ENCODE measurements around the gene TNFRSF1A. TPM values are rescaled to one million over a fixed set of nuclear protein-coding genes. Genes with fewer than 3 reads are reported as not detected.

TNFRSF1A gene
- total RNA-seq, 1 experiment from 2014 or later = 44.1 TPM

DNA sequence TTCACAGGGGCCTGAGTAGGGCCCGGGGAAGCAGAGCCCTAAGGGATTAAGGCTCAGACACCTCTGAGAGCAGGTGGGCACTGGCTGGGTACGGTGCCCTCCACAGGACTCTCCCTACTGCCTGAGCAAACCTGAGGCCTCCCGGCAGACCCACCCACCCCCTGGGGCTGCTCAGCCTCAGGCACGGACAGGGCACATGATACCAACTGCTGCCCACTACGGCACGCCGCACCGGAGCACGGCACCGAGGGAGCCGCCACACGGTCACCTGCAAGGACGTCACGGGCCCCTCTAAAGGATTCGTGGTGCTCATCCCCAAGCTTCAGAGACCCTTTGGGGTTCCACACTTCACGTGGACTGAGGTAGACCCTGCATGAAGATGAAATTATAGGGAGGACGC is 49.1 kb upstream of the TNFRSF1A start:
- no peak for TF ChIP-seq CREM (CRISPR knock-in tag; IDR thresholded peaks at IDR 0.05)
- TF ChIP-seq ZNF425 (CRISPR knock-in tag; conservative IDR thresholded peaks at IDR 0.05) = no peak
- TF ChIP-seq ZBTB43 (CRISPR knock-in tag; IDR thresholded peaks at IDR 0.05) = no peak
- TF ChIP-seq, protein P1, sequence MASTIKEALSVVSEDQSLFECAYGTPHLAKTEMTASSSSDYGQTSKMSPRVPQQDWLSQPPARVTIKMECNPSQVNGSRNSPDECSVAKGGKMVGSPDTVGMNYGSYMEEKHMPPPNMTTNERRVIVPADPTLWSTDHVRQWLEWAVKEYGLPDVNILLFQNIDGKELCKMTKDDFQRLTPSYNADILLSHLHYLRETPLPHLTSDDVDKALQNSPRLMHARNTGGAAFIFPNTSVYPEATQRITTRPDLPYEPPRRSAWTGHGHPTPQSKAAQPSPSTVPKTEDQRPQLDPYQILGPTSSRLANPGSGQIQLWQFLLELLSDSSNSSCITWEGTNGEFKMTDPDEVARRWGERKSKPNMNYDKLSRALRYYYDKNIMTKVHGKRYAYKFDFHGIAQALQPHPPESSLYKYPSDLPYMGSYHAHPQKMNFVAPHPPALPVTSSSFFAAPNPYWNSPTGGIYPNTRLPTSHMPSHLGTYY (CRISPR knock-in tag; IDR thresholded peaks at IDR 0.05) = no peak
- POLR2A ChIA-PET = no interaction called here
- Mint-ChIP-seq H3K9me3 (no peaks in the 10 kb centered on the region), H3K4me1 (peaks cover 25% of the 10 kb centered on the region), H3K27ac (no peak overlapping the region), H3K36me3 (no peaks in the 10 kb centered on the region), H3K27me3 (ENCODE audit: low read depth) (no peaks in the 10 kb centered on the region), H3K4me3 (no peak overlapping the region)
- CTCF ChIA-PET = no interaction called here
- ATAC-seq (no peak), DNase-seq (ENCODE audit: low spot score) (no peak)

GRCh38 chr12:6390084-6390799 is 48.4 kb upstream of the TNFRSF1A start:
- ChIA-PET CTCF (interaction anchor here (0.7 kb wide), 1 partner anchor 75 kb away, joined by 3 read pairs; no protein-coding TSS in a partner anchor), POLR2A (interaction anchor here (0.5 kb wide), 1 partner anchor 543 kb away, joined by 4 read pairs; no protein-coding TSS in a partner anchor)
- ATAC-seq (no peak), DNase-seq (ENCODE audit: low spot score) (no peak)
- Mint-ChIP-seq H3K9me3 (no peaks in the 10 kb centered on the region), H3K36me3 (no peaks in the 10 kb centered on the region), H3K4me3 (no peak overlapping the region), H3K27me3 (ENCODE audit: low read depth) (peaks cover 2% of the 10 kb centered on the region), H3K4me1 (peaks cover 18% of the 10 kb centered on the region), H3K27ac (no peak overlapping the region)
- TF ChIP-seq, protein P2, sequence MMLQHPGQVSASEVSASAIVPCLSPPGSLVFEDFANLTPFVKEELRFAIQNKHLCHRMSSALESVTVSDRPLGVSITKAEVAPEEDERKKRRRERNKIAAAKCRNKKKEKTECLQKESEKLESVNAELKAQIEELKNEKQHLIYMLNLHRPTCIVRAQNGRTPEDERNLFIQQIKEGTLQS (CRISPR knock-in tag; conservative IDR thresholded peaks at IDR 0.05) = no peak
- TF ChIP-seq GTF2I (CRISPR knock-in tag; conservative IDR thresholded peaks at IDR 0.05) = no peak
- no peak for TF ChIP-seq FOXJ3 (CRISPR knock-in tag; IDR thresholded peaks at IDR 0.05; ENCODE audit: borderline replicate concordance)
- TF ChIP-seq TCF7 (CRISPR knock-in tag; IDR thresholded peaks at IDR 0.05; ENCODE audit: low read depth) = no peak
- TF ChIP-seq, protein P3, sequence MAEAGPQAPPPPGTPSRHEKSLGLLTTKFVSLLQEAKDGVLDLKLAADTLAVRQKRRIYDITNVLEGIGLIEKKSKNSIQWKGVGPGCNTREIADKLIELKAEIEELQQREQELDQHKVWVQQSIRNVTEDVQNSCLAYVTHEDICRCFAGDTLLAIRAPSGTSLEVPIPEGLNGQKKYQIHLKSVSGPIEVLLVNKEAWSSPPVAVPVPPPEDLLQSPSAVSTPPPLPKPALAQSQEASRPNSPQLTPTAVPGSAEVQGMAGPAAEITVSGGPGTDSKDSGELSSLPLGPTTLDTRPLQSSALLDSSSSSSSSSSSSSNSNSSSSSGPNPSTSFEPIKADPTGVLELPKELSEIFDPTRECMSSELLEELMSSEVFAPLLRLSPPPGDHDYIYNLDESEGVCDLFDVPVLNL (CRISPR knock-in tag; IDR thresholded peaks at IDR 0.05; ENCODE audit: borderline replicate concordance, low read depth) = no peak
- TF ChIP-seq JUN (CRISPR knock-in tag; IDR thresholded peaks at IDR 0.05) = no peak
- TF ChIP-seq TEAD4 (CRISPR knock-in tag; IDR thresholded peaks at IDR 0.05) = no peak
- TF ChIP-seq NR3C1 (CRISPR knock-in tag; conservative IDR thresholded peaks at IDR 0.05; ENCODE audit: low read depth) = no peak
- no peak for TF ChIP-seq IRF2 (CRISPR knock-in tag; IDR thresholded peaks at IDR 0.05; ENCODE audit: borderline replicate concordance, low read depth)
- TF ChIP-seq, protein P4, sequence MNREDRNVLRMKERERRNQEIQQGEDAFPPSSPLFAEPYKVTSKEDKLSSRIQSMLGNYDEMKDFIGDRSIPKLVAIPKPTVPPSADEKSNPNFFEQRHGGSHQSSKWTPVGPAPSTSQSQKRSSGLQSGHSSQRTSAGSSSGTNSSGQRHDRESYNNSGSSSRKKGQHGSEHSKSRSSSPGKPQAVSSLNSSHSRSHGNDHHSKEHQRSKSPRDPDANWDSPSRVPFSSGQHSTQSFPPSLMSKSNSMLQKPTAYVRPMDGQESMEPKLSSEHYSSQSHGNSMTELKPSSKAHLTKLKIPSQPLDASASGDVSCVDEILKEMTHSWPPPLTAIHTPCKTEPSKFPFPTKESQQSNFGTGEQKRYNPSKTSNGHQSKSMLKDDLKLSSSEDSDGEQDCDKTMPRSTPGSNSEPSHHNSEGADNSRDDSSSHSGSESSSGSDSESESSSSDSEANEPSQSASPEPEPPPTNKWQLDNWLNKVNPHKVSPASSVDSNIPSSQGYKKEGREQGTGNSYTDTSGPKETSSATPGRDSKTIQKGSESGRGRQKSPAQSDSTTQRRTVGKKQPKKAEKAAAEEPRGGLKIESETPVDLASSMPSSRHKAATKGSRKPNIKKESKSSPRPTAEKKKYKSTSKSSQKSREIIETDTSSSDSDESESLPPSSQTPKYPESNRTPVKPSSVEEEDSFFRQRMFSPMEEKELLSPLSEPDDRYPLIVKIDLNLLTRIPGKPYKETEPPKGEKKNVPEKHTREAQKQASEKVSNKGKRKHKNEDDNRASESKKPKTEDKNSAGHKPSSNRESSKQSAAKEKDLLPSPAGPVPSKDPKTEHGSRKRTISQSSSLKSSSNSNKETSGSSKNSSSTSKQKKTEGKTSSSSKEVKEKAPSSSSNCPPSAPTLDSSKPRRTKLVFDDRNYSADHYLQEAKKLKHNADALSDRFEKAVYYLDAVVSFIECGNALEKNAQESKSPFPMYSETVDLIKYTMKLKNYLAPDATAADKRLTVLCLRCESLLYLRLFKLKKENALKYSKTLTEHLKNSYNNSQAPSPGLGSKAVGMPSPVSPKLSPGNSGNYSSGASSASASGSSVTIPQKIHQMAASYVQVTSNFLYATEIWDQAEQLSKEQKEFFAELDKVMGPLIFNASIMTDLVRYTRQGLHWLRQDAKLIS (CRISPR knock-in tag; IDR thresholded peaks at IDR 0.05; ENCODE audit: borderline replicate concordance) = no peak
- TF ChIP-seq, protein P5, sequence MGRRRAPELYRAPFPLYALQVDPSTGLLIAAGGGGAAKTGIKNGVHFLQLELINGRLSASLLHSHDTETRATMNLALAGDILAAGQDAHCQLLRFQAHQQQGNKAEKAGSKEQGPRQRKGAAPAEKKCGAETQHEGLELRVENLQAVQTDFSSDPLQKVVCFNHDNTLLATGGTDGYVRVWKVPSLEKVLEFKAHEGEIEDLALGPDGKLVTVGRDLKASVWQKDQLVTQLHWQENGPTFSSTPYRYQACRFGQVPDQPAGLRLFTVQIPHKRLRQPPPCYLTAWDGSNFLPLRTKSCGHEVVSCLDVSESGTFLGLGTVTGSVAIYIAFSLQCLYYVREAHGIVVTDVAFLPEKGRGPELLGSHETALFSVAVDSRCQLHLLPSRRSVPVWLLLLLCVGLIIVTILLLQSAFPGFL (CRISPR knock-in tag; IDR thresholded peaks at IDR 0.05; ENCODE audit: borderline replicate concordance) = no peak
- no peak for TF ChIP-seq MAX (CRISPR knock-in tag; IDR thresholded peaks at IDR 0.05)
- TF ChIP-seq, protein P1 (CRISPR knock-in tag; IDR thresholded peaks at IDR 0.05) = no peak
- no peak for TF ChIP-seq CREB1 (CRISPR knock-in tag; IDR thresholded peaks at IDR 0.05)
- no peak for TF ChIP-seq ZNF416 (CRISPR knock-in tag; IDR thresholded peaks at IDR 0.05)
